PC-9 (cell line): ENCODE results near the gene TENM4. TPM values are rescaled to one million over a fixed set of nuclear protein-coding genes. Genes with fewer than 3 reads are reported as not detected.

ENCODE experiments used
- BruUV-seq: library from RNA; stranded (reverse); fragments of 400-500 nt; replicated peaks from 2 replicates; lab custom pipeline; 2021; lab: Mats Ljungman, UMichigan
- CTCF ChIA-PET: fragments of 300-600 bp; sonication (Branson Sonifier 250); formaldehyde crosslinking; loops from one replicate; lab custom pipeline; 2022; ENCODE audit warnings: antibody characterized with exemption; lab: Charles Lee
- POLR2A ChIA-PET: fragments of 300-600 bp; sonication (Branson Sonifier 250); formaldehyde crosslinking; loops from one replicate; lab custom pipeline; 2022; ENCODE audit warnings: antibody characterized with exemption; ENCODE audit not compliant: unreplicated experiment; lab: Charles Lee
- DNase-seq, 2 experiments: peaks; one replicate each; pipeline versions ENCODE4 v3.0.0 to v3.0.0-alpha.2; 2015 to 2022; ENCODE audit warnings: mixed read lengths in 1 of 2
- H2AFZ ChIP-seq: fragments of 200-600 bp; sonication (generic); 2 replicates; pipeline ENCODE4 v1.8.1; 2017; ENCODE audit warnings: antibody characterized with exemption
- H3F3A ChIP-seq: fragments of 200-600 bp; sonication (generic); 2 replicates; pipeline ENCODE4 v1.8.1; 2017; ENCODE audit warnings: antibody characterized with exemption, mild to moderate bottlenecking, low read depth; ENCODE audit not compliant: insufficient read depth
- H3K27ac ChIP-seq: fragments of 200-600 bp; sonication (generic); 2 replicates; pipeline ENCODE4 v1.6.1; 2016; ENCODE audit warnings: mixed run types
- H3K27me3 ChIP-seq: fragments of 200-600 bp; sonication (generic); 2 replicates; pipeline ENCODE4 v1.6.1; 2016; ENCODE audit warnings: low read depth, mixed run types; ENCODE audit not compliant: insufficient read depth
- H3K36me3 ChIP-seq: fragments of 200-600 bp; sonication (generic); 2 replicates; pipeline ENCODE4 v1.6.1; 2016; ENCODE audit warnings: low read depth, mixed run types
- H3K4me1 ChIP-seq: fragments of 200-600 bp; sonication (generic); replicated peaks from 2 replicates; pipeline ENCODE4 v1.6.1; 2016; ENCODE audit warnings: mixed run types; ENCODE audit not compliant: insufficient read depth
- H3K4me2 ChIP-seq: fragments of 200-600 bp; sonication (generic); 2 replicates; pipeline ENCODE4 v1.6.1; 2017; ENCODE audit warnings: mixed run types
- H3K4me3 ChIP-seq: fragments of 200-600 bp; sonication (generic); 2 replicates; pipeline ENCODE4 v1.6.1; 2016; ENCODE audit warnings: mixed run types
- H3K79me2 ChIP-seq: fragments of 200-600 bp; sonication (generic); 2 replicates; pipeline ENCODE4 v1.6.1; 2017; ENCODE audit warnings: low read depth, mixed run types
- H3K9me2 ChIP-seq: fragments of 200-600 bp; sonication (generic); 2 replicates; pipeline ENCODE4 v1.8.1; 2017; ENCODE audit warnings: mild to moderate bottlenecking; ENCODE audit not compliant: insufficient read depth
- H3K9me3 ChIP-seq: fragments of 200-600 bp; sonication (generic); 2 replicates; pipeline ENCODE4 v1.8.1; 2016; ENCODE audit warnings: low read depth; ENCODE audit not compliant: insufficient read depth
- H4K20me1 ChIP-seq: fragments of 200-600 bp; sonication (generic); 2 replicates; pipeline ENCODE4 v1.8.1; 2017; ENCODE audit not compliant: insufficient read depth
- EZH2 ChIP-seq: fragments of 200-600 bp; sonication (generic); IDR thresholded peaks from 2 replicates; pipeline ENCODE4 v1.8.0; 2017; ENCODE audit warnings: antibody characterized with exemption, low read depth
- intact Hi-C: fragments of 100-400 bp; cut with micrococcal nuclease; formaldehyde crosslinking; loops from one replicate; pipeline ENCODE4 v1.10.0; 2022; ENCODE audit not compliant: unreplicated experiment
- total RNA-seq: library from RNA; stranded (reverse); gene quantifications from 2 replicates; pipeline ENCODE4 v1.2.3, GENCODE V29; 2021
- TF ChIP-seq, protein P1 (sequence below): fragments of 200-600 bp; sonication (generic); conservative IDR thresholded peaks from 2 replicates; pipeline ENCODE4 v1.6.1; 2017; ENCODE audit warnings: mixed run types, antibody characterized with exemption, mild to moderate bottlenecking, moderate library complexity

Gene TENM4
- total RNA-seq, 1 experiment from 2014 or later, result not detected

DNA sequence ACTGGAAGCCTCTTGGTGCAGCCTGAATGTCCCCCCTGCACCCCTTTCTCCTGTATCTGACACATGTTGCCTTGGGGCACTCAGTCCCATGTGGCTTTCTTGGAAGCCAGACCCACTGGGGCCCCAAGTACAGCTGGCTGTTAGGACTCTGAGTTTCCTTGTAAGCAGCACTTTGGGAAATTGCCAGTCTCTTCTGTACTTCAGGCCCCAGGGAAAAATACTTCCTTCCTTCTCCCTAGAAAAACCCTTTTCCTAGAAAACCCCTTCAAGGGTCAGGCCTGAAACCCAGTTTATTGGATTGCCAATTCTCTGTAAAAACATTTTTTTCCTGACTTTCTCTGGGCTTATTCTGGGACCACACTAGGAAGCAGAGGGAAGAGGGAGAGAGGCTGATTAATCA, 360.3 kb downstream of the TENM4 start:
- H3F3A ChIP-seq, result no peaks in the 10 kb centered on the region
- no peaks in the 10 kb centered on the region for H3K4me1 ChIP-seq
- no peaks in the 10 kb centered on the region for H3K36me3 ChIP-seq
- no peak overlapping the region for H3K4me2 ChIP-seq
- CTCF ChIA-PET, result no interaction called here
- peaks cover 72% of the 10 kb centered on the region for H3K27me3 ChIP-seq
- no TSS peak for BruUV-seq
- no peak for DNase-seq
- H3K4me3 ChIP-seq, result no peak overlapping the region
- intact Hi-C loops, result no loop called here
- H3K27ac ChIP-seq, result no peak overlapping the region
- no peaks in the 10 kb centered on the region for H4K20me1 ChIP-seq
- no peak for TF ChIP-seq EZH2
- TF ChIP-seq, protein P1, sequence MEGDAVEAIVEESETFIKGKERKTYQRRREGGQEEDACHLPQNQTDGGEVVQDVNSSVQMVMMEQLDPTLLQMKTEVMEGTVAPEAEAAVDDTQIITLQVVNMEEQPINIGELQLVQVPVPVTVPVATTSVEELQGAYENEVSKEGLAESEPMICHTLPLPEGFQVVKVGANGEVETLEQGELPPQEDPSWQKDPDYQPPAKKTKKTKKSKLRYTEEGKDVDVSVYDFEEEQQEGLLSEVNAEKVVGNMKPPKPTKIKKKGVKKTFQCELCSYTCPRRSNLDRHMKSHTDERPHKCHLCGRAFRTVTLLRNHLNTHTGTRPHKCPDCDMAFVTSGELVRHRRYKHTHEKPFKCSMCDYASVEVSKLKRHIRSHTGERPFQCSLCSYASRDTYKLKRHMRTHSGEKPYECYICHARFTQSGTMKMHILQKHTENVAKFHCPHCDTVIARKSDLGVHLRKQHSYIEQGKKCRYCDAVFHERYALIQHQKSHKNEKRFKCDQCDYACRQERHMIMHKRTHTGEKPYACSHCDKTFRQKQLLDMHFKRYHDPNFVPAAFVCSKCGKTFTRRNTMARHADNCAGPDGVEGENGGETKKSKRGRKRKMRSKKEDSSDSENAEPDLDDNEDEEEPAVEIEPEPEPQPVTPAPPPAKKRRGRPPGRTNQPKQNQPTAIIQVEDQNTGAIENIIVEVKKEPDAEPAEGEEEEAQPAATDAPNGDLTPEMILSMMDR, result no peak
- no peak overlapping the region for H2AFZ ChIP-seq
- POLR2A ChIA-PET, result no interaction called here
- H3K79me2 ChIP-seq, result no peaks in the 10 kb centered on the region
- no peaks in the 10 kb centered on the region for H3K9me3 ChIP-seq
- no peaks in the 10 kb centered on the region for H3K9me2 ChIP-seq

DNA sequence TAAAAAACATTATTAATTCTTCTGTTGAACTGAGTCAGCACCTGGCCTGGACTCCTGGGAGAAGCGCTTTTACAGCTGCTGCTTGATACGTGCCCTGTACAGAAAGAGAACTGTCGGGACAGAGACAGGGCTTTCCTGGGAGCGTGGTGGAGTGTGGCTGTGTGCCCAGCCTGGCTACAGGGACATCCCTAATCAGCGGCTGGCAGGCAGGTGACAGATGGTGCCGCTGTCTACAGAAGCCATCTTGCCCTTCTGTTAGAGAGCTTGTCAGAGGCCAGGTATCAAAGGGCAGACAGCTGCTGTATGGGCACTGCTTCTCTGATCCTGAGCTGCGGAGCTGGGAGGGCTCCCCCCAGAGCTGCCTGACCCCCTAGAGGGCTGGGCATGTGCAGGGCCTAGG, 361.8 kb downstream of the TENM4 start:
- Histone ChIP-seq H3K4me2 (no peak overlapping the region), H2AFZ (no peak overlapping the region), H3K36me3 (no peaks in the 10 kb centered on the region), H3K4me1 (no peaks in the 10 kb centered on the region), H3K9me3 (no peaks in the 10 kb centered on the region), H3K9me2 (no peaks in the 10 kb centered on the region), H4K20me1 (no peaks in the 10 kb centered on the region), H3K27me3 (peaks cover 60% of the 10 kb centered on the region), H3F3A (no peaks in the 10 kb centered on the region), H3K27ac (no peak overlapping the region), H3K79me2 (no peaks in the 10 kb centered on the region), H3K4me3 (no peak overlapping the region)
- TF ChIP-seq EZH2, result no peak
- TF ChIP-seq, protein P1, result no peak
- ChIA-PET CTCF (no interaction called here), POLR2A (no interaction called here)
- BruUV-seq, result no TSS peak
- DNase-seq, result no peak
- intact Hi-C loops, result no loop called here

DNA sequence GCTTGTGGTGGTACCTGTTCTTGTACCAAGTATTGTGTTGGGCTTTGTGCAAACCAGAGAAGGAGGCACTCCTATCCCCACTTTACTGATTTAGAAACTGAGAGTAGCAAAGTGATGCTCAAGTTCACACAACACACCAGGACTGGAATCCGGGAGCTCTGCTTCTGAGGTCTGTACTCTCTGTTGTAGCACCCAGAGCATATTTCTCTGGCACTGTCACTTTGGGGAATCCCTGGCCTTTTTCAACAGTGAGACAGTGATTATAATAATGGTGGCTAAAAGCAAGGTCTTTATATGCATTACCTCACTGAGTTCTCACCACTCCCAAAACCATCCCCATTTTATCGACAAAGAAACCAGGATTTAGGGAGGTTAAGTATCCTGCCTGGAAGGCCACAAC, 362.4 kb downstream of the TENM4 start:
- no peak overlapping the region for H3K4me3 ChIP-seq
- H3K27me3 ChIP-seq, result peaks cover 55% of the 10 kb centered on the region
- POLR2A ChIA-PET, result no interaction called here
- no peaks in the 10 kb centered on the region for H3K36me3 ChIP-seq
- no peak overlapping the region for H2AFZ ChIP-seq
- H3K79me2 ChIP-seq, result no peaks in the 10 kb centered on the region
- CTCF ChIA-PET, result no interaction called here
- H3K9me2 ChIP-seq, result no peaks in the 10 kb centered on the region
- no peaks in the 10 kb centered on the region for H4K20me1 ChIP-seq
- intact Hi-C loops, result no loop called here
- no peak overlapping the region for H3K4me2 ChIP-seq
- no peak for DNase-seq
- no peaks in the 10 kb centered on the region for H3K9me3 ChIP-seq
- no TSS peak for BruUV-seq
- H3K27ac ChIP-seq, result no peak overlapping the region
- no peaks in the 10 kb centered on the region for H3F3A ChIP-seq
- no peak for TF ChIP-seq EZH2
- TF ChIP-seq, protein P1, result no peak
- no peaks in the 10 kb centered on the region for H3K4me1 ChIP-seq
